RWPE1 (cell line): ENCODE measurements around the gene CCDC170.

Source experiments
- CTCF ChIA-PET: fragments of 350-600 bp; sonication (Branson Sonifier 250); formaldehyde crosslinking; extraction: SDS; loops from one replicate; lab custom pipeline; 2021; lab: Yijun Ruan, JAX
- POLR2A ChIA-PET: fragments of 400-600 bp; formaldehyde crosslinking; extraction: SDS; loops from one replicate; lab custom pipeline; 2020; ENCODE audit warnings: antibody characterized with exemption; ENCODE audit not compliant: low non-redundant PET; lab: Yijun Ruan, JAX
- DNase-seq: peaks from one replicate; pipeline ENCODE4 v3.0.0; 2012; ENCODE audit warnings: low spot score
- H3K27ac ChIP-seq: fragments of 450-650 bp; 2 replicates; pipeline ENCODE4 v1.5.1; 2017
- CTCF ChIP-seq: fragments of 450-650 bp; conservative IDR thresholded peaks from 2 replicates; pipeline ENCODE4 v1.5.1; 2017; ENCODE audit warnings: low read depth, mild to moderate bottlenecking

Gene CCDC170

GRCh38 chr6:151664390-151664789 is 170.6 kb downstream of the CCDC170 start:
- TF ChIP-seq CTCF: no peak
- DNase-seq: no peak
- H3K27ac ChIP-seq: no peak overlapping the region
- ChIA-PET POLR2A (no interaction called here), CTCF (interaction anchor here (0.6 kb wide), 2 partner anchors 258 to 303 kb away, joined by 3 read pairs; no protein-coding TSS in a partner anchor)

DNA sequence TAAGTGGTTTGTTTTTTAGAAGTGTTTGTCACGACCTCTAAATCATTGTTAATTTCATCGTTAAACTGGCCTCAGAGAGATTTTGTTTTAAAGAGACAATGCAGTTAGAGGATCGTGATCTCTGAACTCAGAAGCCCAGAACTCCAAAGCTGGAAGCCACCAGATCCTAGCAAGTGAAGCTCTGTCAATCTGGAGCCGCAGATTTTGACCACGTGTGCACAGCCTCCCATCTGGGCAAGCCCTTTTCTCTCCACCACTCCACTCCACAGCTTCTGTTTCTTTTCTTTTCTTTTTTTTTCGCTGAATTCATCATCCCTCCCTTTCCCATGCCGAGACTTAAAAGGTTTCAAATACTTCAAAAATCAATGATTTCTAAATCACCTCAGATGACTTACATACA is 171.5 kb downstream of the CCDC170 start:
- H3K27ac ChIP-seq: no peak overlapping the region
- DNase-seq: no peak
- TF ChIP-seq CTCF: no peak
- CTCF ChIA-PET: interaction anchor here (0.6 kb wide), 1 partner anchor 461 kb away, joined by 3 read pairs; no protein-coding TSS in a partner anchor
- POLR2A ChIA-PET: no interaction called here

- TF ChIP-seq CTCF: no peak
- ChIA-PET CTCF (no interaction called here), POLR2A (no interaction called here)
- no peak for DNase-seq
- no peak overlapping the region for H3K27ac ChIP-seq
Measured at GRCh38 chr6:151666526-151666925, 172.7 kb downstream of the CCDC170 start.

DNA sequence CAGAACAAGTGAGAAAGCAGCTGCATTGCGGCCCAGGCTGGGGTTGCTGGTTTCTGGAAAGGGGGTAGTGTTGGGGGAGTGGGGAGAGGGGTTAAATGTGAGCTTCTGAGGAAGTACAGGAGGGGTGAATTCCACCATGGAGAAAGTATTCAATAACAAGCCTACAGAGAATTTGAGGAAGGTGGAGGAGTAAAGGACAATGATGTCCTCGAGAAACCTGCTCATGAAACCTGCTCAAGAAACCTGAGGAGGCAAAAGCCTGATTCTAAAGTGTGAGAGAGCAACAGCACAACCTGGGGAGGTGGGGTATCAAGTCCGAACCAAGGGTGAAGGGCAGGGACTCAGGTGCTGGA is 175.4 kb downstream of the CCDC170 start:
- CTCF ChIA-PET: no interaction called here
- POLR2A ChIA-PET: no interaction called here
- TF ChIP-seq CTCF: no peak
- H3K27ac ChIP-seq: peak overlapping the region; percentile 84
- DNase-seq: no peak

- POLR2A ChIA-PET: no interaction called here
- DNase-seq: no peak
- CTCF ChIA-PET: no interaction called here
- no peak overlapping the region for H3K27ac ChIP-seq
- TF ChIP-seq CTCF: no peak
Measured at GRCh38 chr6:151670116-151670515, 176.3 kb downstream of the CCDC170 start.
